Loucy (cell line): ENCODE data around the gene FBXO31.

Experiments used
- H2AFZ ChIP-seq: fragments of 200-600 bp; sonication (generic); 2 replicates; pipeline ENCODE4 v1.6.0; 2016; ENCODE audit warnings: antibody characterized with exemption, mild to moderate bottlenecking, low read length, moderate library complexity
- H3F3A ChIP-seq: fragments of 200-600 bp; 2 replicates; pipeline ENCODE4 v1.6.0; 2016; ENCODE audit warnings: antibody characterized with exemption, low read depth, mild to moderate bottlenecking
- H3K27me3 ChIP-seq: fragments of 200-600 bp; sonication (generic); 2 replicates; pipeline ENCODE4 v1.6.1; 2014; ENCODE audit warnings: low read length, mild to moderate bottlenecking; ENCODE audit not compliant: insufficient read depth, poor library complexity, severe bottlenecking
- H3K36me3 ChIP-seq: fragments of 200-600 bp; sonication (generic); 2 replicates; pipeline ENCODE4 v1.6.1; 2016; ENCODE audit warnings: low read length; ENCODE audit not compliant: insufficient read depth
- H3K4me1 ChIP-seq: fragments of 200-600 bp; sonication (generic); 2 replicates; pipeline ENCODE4 v1.5.1; 2014; ENCODE audit warnings: low read length, mild to moderate bottlenecking; ENCODE audit not compliant: insufficient read depth, poor library complexity, severe bottlenecking
- H3K4me2 ChIP-seq: fragments of 200-600 bp; sonication (generic); 2 replicates; pipeline ENCODE4 v1.6.0; 2014; ENCODE audit warnings: antibody characterized with exemption, low read length, low read depth, mild to moderate bottlenecking; ENCODE audit not compliant: poor library complexity, severe bottlenecking
- H3K4me3 ChIP-seq: fragments of 200-600 bp; sonication (generic); 2 replicates; pipeline ENCODE4 v1.5.1; 2014; ENCODE audit warnings: low read length, mild to moderate bottlenecking, mixed read lengths; ENCODE audit not compliant: poor library complexity, severe bottlenecking
- H3K79me2 ChIP-seq: fragments of 200-600 bp; sonication (generic); 2 replicates; pipeline ENCODE4 v1.6.1; 2014; ENCODE audit warnings: low read length; ENCODE audit not compliant: insufficient read depth
- H3K9ac ChIP-seq: fragments of 200-600 bp; sonication (generic); 2 replicates; pipeline ENCODE4 v1.6.0; 2014; ENCODE audit warnings: mild to moderate bottlenecking, low read depth, low read length, moderate library complexity; ENCODE audit not compliant: poor library complexity, severe bottlenecking
- H3K9me2 ChIP-seq: fragments of 200-600 bp; sonication (generic); replicated peaks from 2 replicates; pipeline ENCODE4 v1.6.1; 2016; ENCODE audit warnings: low read depth, low read length, mixed read lengths
- H3K9me3 ChIP-seq: fragments of 200-600 bp; sonication (generic); 2 replicates; pipeline ENCODE4 v1.6.1; 2014; ENCODE audit warnings: mild to moderate bottlenecking, antibody characterized with exemption, low read length, low read depth; ENCODE audit not compliant: insufficient read depth
- H4K20me1 ChIP-seq: fragments of 200-600 bp; sonication (generic); 2 replicates; pipeline ENCODE4 v1.6.0; 2014; ENCODE audit warnings: antibody characterized with exemption, low read length, mild to moderate bottlenecking; ENCODE audit not compliant: insufficient read depth, poor library complexity, severe bottlenecking
- EZH2phosphoT487 ChIP-seq: fragments of 200-600 bp; IDR thresholded peaks from 2 replicates; pipeline ENCODE4 v1.6.1; 2018; ENCODE audit warnings: antibody characterized with exemption, mild to moderate bottlenecking, moderate library complexity, borderline replicate concordance
- TF ChIP-seq, protein P1 (sequence below): fragments of 200-600 bp; sonication (generic); conservative IDR thresholded peaks from 2 replicates; pipeline ENCODE4 v1.5.1; 2014; ENCODE audit warnings: mild to moderate bottlenecking, antibody characterized with exemption, low read length

FBXO31 gene

DNA sequence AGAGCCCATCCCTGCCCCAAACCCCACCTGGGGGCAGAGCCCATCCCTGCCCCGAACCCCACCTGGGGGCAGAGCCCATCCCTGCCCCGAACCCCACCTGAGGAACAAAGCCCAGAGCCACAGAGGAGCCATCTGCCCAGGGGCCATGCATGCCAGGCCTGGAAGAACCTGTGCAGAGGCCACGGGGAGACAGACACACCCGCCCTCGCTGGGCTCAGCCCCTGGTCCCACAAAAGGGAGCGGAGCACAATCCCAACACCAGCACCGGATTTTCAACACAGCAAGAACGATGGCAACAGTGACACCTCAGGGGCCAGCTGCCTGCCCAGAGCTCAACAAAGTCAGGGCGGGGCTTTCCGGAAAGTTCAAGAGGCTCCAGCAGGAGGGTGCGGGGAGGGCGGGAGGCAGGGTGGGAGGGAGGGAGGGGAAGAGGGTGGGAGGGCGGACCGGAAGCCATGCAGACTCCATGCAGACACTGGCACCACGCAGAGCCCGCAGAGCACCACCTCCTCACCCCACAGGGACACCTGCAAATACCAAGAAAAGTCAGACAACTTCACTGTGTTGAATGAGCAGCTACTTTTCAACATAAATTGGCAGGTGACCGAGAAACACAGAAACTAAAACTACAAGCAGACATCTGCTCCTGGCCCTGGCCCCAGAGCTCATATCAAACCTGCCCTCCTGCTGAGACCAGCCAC lies 38.5 kb downstream of the FBXO31 start:
- no peaks in the 10 kb centered on the region for H4K20me1 ChIP-seq
- no peaks in the 10 kb centered on the region for H3F3A ChIP-seq
- no peak overlapping the region for H3K9ac ChIP-seq
- TF ChIP-seq, protein P1, sequence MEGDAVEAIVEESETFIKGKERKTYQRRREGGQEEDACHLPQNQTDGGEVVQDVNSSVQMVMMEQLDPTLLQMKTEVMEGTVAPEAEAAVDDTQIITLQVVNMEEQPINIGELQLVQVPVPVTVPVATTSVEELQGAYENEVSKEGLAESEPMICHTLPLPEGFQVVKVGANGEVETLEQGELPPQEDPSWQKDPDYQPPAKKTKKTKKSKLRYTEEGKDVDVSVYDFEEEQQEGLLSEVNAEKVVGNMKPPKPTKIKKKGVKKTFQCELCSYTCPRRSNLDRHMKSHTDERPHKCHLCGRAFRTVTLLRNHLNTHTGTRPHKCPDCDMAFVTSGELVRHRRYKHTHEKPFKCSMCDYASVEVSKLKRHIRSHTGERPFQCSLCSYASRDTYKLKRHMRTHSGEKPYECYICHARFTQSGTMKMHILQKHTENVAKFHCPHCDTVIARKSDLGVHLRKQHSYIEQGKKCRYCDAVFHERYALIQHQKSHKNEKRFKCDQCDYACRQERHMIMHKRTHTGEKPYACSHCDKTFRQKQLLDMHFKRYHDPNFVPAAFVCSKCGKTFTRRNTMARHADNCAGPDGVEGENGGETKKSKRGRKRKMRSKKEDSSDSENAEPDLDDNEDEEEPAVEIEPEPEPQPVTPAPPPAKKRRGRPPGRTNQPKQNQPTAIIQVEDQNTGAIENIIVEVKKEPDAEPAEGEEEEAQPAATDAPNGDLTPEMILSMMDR, result no peak
- TF ChIP-seq EZH2phosphoT487, result no peak
- no peaks in the 10 kb centered on the region for H3K9me3 ChIP-seq
- H3K4me3 ChIP-seq, result no peak overlapping the region
- peaks cover 32% of the 10 kb centered on the region; the same call in 1 of the 2 replicates for H3K36me3 ChIP-seq
- no peaks in the 10 kb centered on the region for H3K9me2 ChIP-seq
- no peaks in the 10 kb centered on the region for H3K27me3 ChIP-seq
- no peaks in the 10 kb centered on the region for H3K79me2 ChIP-seq
- no peak overlapping the region for H2AFZ ChIP-seq
- H3K4me2 ChIP-seq, result no peak overlapping the region
- H3K4me1 ChIP-seq, result no peaks in the 10 kb centered on the region

DNA sequence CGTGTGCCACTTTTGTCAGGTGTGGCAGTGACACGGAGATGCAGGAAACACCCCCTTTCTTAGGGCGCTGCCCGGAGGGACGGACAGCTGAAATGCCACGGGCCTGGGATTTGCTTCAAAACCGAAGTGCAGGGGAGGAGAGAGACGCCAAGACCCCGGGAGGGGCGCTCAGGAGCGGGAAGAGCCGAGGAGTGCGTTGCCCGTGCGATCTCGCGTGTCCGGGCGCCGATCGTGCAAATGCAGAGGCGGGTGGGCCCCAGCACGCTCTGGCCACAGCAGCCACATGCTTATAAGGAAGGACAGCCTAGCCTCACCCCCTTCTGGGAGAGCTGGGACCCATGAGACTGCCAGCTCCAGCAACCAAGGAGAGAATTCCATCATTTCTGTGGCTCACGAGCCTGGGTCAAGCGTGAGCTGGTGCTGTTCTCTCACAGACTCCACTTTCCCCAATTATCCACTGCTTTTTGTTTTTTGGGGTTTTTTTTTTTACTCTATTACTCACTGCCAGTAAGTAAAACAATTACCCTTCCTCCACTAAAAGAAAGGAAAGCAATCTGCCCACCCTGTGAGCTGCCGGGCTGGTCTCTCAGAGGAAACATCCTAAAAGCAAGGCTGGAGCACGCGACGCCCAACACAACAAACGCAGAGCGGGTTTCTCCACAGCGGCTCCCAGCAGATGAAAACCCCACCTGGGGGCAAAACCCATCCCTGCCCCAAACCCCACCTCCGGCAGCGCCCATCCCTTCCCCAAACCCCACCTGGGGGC lies 39.2 kb downstream of the FBXO31 start:
- TF ChIP-seq, protein P1, result no peak
- TF ChIP-seq EZH2phosphoT487, result no peak
- no peak overlapping the region for H3K9ac ChIP-seq

DNA sequence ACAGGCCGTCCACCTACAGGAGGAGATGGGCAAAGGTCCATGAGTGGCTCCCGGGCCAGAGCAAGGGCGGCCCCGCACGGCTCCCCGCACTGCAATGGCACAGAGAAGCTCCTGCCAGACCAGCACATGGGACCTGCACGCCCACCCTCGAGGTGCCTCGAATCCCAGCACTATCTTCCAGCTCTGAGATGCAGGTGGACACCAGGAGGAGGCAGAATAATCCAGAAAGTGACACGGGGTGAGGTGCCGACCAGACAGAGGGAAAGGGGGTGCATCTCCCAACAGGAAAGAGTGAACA lies 39.9 kb downstream of the FBXO31 start:
- Histone ChIP-seq H3F3A (no peaks in the 10 kb centered on the region), H3K4me2 (no peak overlapping the region), H3K9me3 (no peaks in the 10 kb centered on the region), H3K9ac (no peak overlapping the region), H3K79me2 (no peaks in the 10 kb centered on the region), H3K27me3 (no peaks in the 10 kb centered on the region), H2AFZ (no peak overlapping the region), H3K4me1 (no peaks in the 10 kb centered on the region), H4K20me1 (no peaks in the 10 kb centered on the region), H3K4me3 (no peak overlapping the region), H3K9me2 (no peaks in the 10 kb centered on the region), H3K36me3 (peaks cover 42% of the 10 kb centered on the region; the same call in 1 of the 2 replicates)
- TF ChIP-seq, protein P1, result no peak
- TF ChIP-seq EZH2phosphoT487, result no peak

More for the DNA sequence above, 39.2 kb downstream of the FBXO31 start:
- Histone ChIP-seq H3F3A (no peaks in the 10 kb centered on the region), H3K9me2 (no peaks in the 10 kb centered on the region), H3K4me2 (no peak overlapping the region), H4K20me1 (no peaks in the 10 kb centered on the region), H3K36me3 (peaks cover 36% of the 10 kb centered on the region; the same call in 1 of the 2 replicates), H3K4me3 (no peak overlapping the region), H3K79me2 (no peaks in the 10 kb centered on the region), H3K27me3 (no peaks in the 10 kb centered on the region), H2AFZ (no peak overlapping the region), H3K4me1 (no peaks in the 10 kb centered on the region), H3K9me3 (no peaks in the 10 kb centered on the region)
